Endothelial cell of umbilical vein (primary cell): Measurements from ENCODE around the gene ADAT3. TPM values are rescaled to one million over a fixed set of nuclear protein-coding genes. Genes with fewer than 3 reads are reported as not detected.

ENCODE experiments used
- BruUV-seq: library from RNA; stranded (reverse); fragments of 400-500 nt; replicated peaks from 2 replicates; lab custom pipeline; 2021; lab: Mats Ljungman, UMichigan
- CTCF ChIA-PET: fragments of 300-600, 350-600 bp; sonication (Branson Sonifier 250); formaldehyde crosslinking; loops from one replicate; lab custom pipeline; 2021; ENCODE audit warnings: antibody characterized with exemption, inconsistent platforms; lab: Charles Lee
- POLR2A ChIA-PET: fragments of 300-600, 350-600 bp; sonication (Branson Sonifier 250); formaldehyde crosslinking; loops from one replicate; lab custom pipeline; 2021; ENCODE audit warnings: antibody characterized with exemption, inconsistent platforms; lab: Charles Lee
- DNase-seq: peaks from one replicate; pipeline ENCODE4 v3.0.0-alpha.2; 2011; ENCODE audit warnings: low read depth, low spot score
- FAIRE-seq: peaks from 2 replicates; lab custom pipeline; 2011; peaks lifted over from hg19 to GRCh38; lab: Jason Lieb, UNC
- H2AFZ ChIP-seq: 2 replicates; pipeline ENCODE4 v1.6.0; 2012; ENCODE audit warnings: low read depth, low read length, control low read depth, inconsistent platforms
- H3K27ac ChIP-seq: 2 replicates; pipeline ENCODE4 v1.5.1; 2011; ENCODE audit warnings: low read depth, mild to moderate bottlenecking, control low read depth, low read length, moderate library complexity; ENCODE audit not compliant: insufficient read depth
- H3K27me3 ChIP-seq, 2 experiments: 2 replicates each; pipeline versions ENCODE4 v1.6.0 to v1.6.1; 2011; ENCODE audit warnings: low read length in 2 of 2, mixed read lengths in 1 of 2; ENCODE audit not compliant: control insufficient read depth in 2 of 2, insufficient read depth in 2 of 2
- H3K36me3 ChIP-seq, 2 experiments: 2 replicates in 1 of 2; 3 replicates in 1 of 2; pipeline ENCODE4 v1.5.1; 2011; ENCODE audit warnings: low read length in 2 of 2, mild to moderate bottlenecking in 1 of 2, moderate library complexity in 1 of 2; ENCODE audit not compliant: control insufficient read depth in 2 of 2, insufficient read depth in 2 of 2; ENCODE audit errors: extremely low read depth in 1 of 2
- H3K4me1 ChIP-seq: 3 replicates; pipeline ENCODE4 v1.5.1; 2011; ENCODE audit warnings: mild to moderate bottlenecking, low read length; ENCODE audit not compliant: control insufficient read depth, insufficient read depth; ENCODE audit errors: extremely low read depth
- H3K4me2 ChIP-seq: 2 replicates; pipeline ENCODE4 v1.6.1; 2011; ENCODE audit warnings: low read length, control low read depth, mixed read lengths; ENCODE audit not compliant: insufficient read depth
- H3K4me3 ChIP-seq, 3 experiments: fragments of 200-600 bp in 1 of 3; sonication (generic), shearing (Covaris generic) in 1 of 3; replicated peaks in 1 of 3; 2 replicates each; pipeline ENCODE4 v1.5.1; 2011 to 2016; ENCODE audit warnings: control low read depth in 3 of 3, low read length in 3 of 3, mild to moderate bottlenecking in 2 of 3, inconsistent platforms in 1 of 3, low read depth in 1 of 3, moderate library complexity in 1 of 3; ENCODE audit not compliant: insufficient read depth in 1 of 3
- H3K79me2 ChIP-seq: 2 replicates; pipeline ENCODE4 v1.6.0; 2012; ENCODE audit warnings: low read length, inconsistent platforms; ENCODE audit not compliant: control insufficient read depth, insufficient read depth
- H3K9ac ChIP-seq: replicated peaks from 2 replicates; pipeline ENCODE3; 2011; ENCODE audit warnings: low read length, control low read depth; ENCODE audit not compliant: insufficient read depth; ENCODE audit errors: extremely low read depth
- H3K9me1 ChIP-seq: replicated peaks from 3 replicates; pipeline ENCODE4 v1.6.0; 2011; ENCODE audit warnings: mild to moderate bottlenecking, low read length; ENCODE audit not compliant: control insufficient read depth, insufficient read depth; ENCODE audit errors: extremely low read depth
- H3K9me3 ChIP-seq: replicated peaks from 2 replicates; pipeline ENCODE4 v1.5.1; 2012; ENCODE audit warnings: low read length, inconsistent platforms; ENCODE audit not compliant: control insufficient read depth, insufficient read depth
- H4K20me1 ChIP-seq: replicated peaks from 2 replicates; pipeline ENCODE3; 2011; ENCODE audit warnings: mild to moderate bottlenecking, low read length; ENCODE audit not compliant: control insufficient read depth, insufficient read depth; ENCODE audit errors: extremely low read depth
- CTCF ChIP-seq, 2 donors: IDR thresholded peaks; 1 replicate in 1 of 2; 2 replicates in 1 of 2; pipeline ENCODE4 v1.5.1; 2011; ENCODE audit warnings: low read length in 2 of 2, mild to moderate bottlenecking in 2 of 2, moderate library complexity in 2 of 2, control low read depth in 1 of 2, inconsistent platforms in 1 of 2, low read depth in 1 of 2; ENCODE audit not compliant: insufficient read depth in 1 of 2; ENCODE audit errors: extremely low read depth in 1 of 2
- EZH2 ChIP-seq: IDR thresholded peaks from 2 replicates; pipeline ENCODE4 v1.6.1; 2012; ENCODE audit warnings: borderline replicate concordance, low read depth, mild to moderate bottlenecking, moderate library complexity, low read length, inconsistent platforms; ENCODE audit not compliant: severe bottlenecking
- FOS ChIP-seq: IDR thresholded peaks from 2 replicates; pipeline ENCODE4 v1.6.1; 2011; ENCODE audit warnings: mild to moderate bottlenecking, low read length, moderate library complexity, borderline replicate concordance; ENCODE audit not compliant: insufficient read depth
- GATA2 ChIP-seq: IDR thresholded peaks from 2 replicates; pipeline ENCODE4 v1.7.0; 2011; ENCODE audit warnings: low read depth, mild to moderate bottlenecking, moderate library complexity, mixed read lengths, low read length; ENCODE audit not compliant: insufficient read length, insufficient read depth
- JUN ChIP-seq: IDR thresholded peaks from 2 replicates; pipeline ENCODE4 v1.6.1; 2011; ENCODE audit warnings: borderline replicate concordance, low read depth; ENCODE audit not compliant: insufficient read length, insufficient read depth
- MAX ChIP-seq: IDR thresholded peaks from 2 replicates; pipeline ENCODE4 v1.6.1; 2011; ENCODE audit not compliant: insufficient read depth, insufficient read length
- MYC ChIP-seq: IDR thresholded peaks from one replicate; pipeline ENCODE4 v1.6.1; 2011; ENCODE audit warnings: mild to moderate bottlenecking, low read depth, low read length
- POLR2A ChIP-seq: IDR thresholded peaks from 2 replicates; pipeline ENCODE4 v1.6.1; 2012; ENCODE audit warnings: low read depth, mild to moderate bottlenecking, control low read depth, low read length
- POLR2AphosphoS5 ChIP-seq: IDR thresholded peaks from 2 replicates; pipeline ENCODE4 v1.6.1; 2012; ENCODE audit warnings: low read depth, mild to moderate bottlenecking, control low read depth, low read length, moderate library complexity; ENCODE audit not compliant: insufficient read depth
- dilution Hi-C: fragments of 300-500 bp; cut with MboI; formaldehyde crosslinking; loops from one replicate; pipeline ENCODE4 v1.15.0; 2019; ENCODE audit warnings: low sequenced_read_pairs; ENCODE audit not compliant: extremely low pct_ligation_motif_present
- intact Hi-C: fragments of 100-400 bp; cut with micrococcal nuclease; formaldehyde crosslinking; loops from one replicate; pipeline ENCODE4 v1.10.0; 2022
- polyA plus RNA-seq, 4 experiments: library from polyadenylated mRNA; depleted of rRNA in 3 of 4; stranded (reverse) in 3 of 4; unstranded in 1 of 4; fragments of >200 nt; gene quantifications; 2 replicates each; pipeline versions ENCODE4 v1.2.1 to v1.2.3, GENCODE V29; 2011 to 2012; ENCODE audit warnings: missing spikeins in 1 of 4
- total RNA-seq: library from RNA; stranded (reverse); gene quantifications from 2 replicates; pipeline ENCODE4 v1.2.3, GENCODE V29; 2021

Gene ADAT3
- total and polyA plus RNA-seq, 2 donors (not counting 3 experiments of a cell fraction or from before 2014, with no cell fraction given) = 5.7 to 11.7 TPM

GRCh38 chr19:1866693-1867348 lies 38.4 kb upstream of the ADAT3 start:
- H2AFZ ChIP-seq = no peak overlapping the region
- H4K20me1 ChIP-seq = no peaks in the 10 kb centered on the region
- H3K4me1 ChIP-seq = peaks cover 3% of the 10 kb centered on the region
- H3K9me3 ChIP-seq = no peaks in the 10 kb centered on the region
- no TSS peak for BruUV-seq
- H3K9ac ChIP-seq = no peak overlapping the region
- H3K27ac ChIP-seq = no peak overlapping the region
- H3K4me2 ChIP-seq = no peak overlapping the region
- FAIRE-seq (no peak), DNase-seq (no peak)
- dilution Hi-C loops (no loop called here), intact Hi-C loops (no loop called here)
- POLR2A ChIA-PET = no interaction called here
- no peaks in the 10 kb centered on the region for H3K27me3 ChIP-seq
- no peak overlapping the region for H3K4me3 ChIP-seq
- H3K36me3 ChIP-seq = peaks cover 0 to 4% of the 10 kb centered on the region in 2 experiments
- no peak for TF ChIP-seq POLR2AphosphoS5
- no peak for TF ChIP-seq FOS
- TF ChIP-seq MYC = no peak
- H3K9me1 ChIP-seq = no peaks in the 10 kb centered on the region
- H3K79me2 ChIP-seq = peaks cover 13% of the 10 kb centered on the region
- CTCF ChIA-PET = interaction anchor here (0.9 to 3.2 kb wide), 4 partner anchors 9 to 21 kb away, joined by 3 to 44 read pairs (median 4); no protein-coding TSS in a partner anchor

GRCh38 chr19:1867349-1867724 lies 37.9 kb upstream of the ADAT3 start:
- ChIA-PET CTCF (interaction anchor here (3.2 kb wide), 1 partner anchor 8 kb away, joined by 44 read pairs; no protein-coding TSS in a partner anchor), POLR2A (no interaction called here)
- Histone ChIP-seq H3K9ac (no peak overlapping the region), H3K4me1 (peaks cover 3% of the 10 kb centered on the region), H4K20me1 (no peaks in the 10 kb centered on the region), H2AFZ (no peak overlapping the region), H3K27ac (no peak overlapping the region), H3K9me3 (no peaks in the 10 kb centered on the region), H3K9me1 (no peaks in the 10 kb centered on the region), H3K79me2 (peaks cover 9% of the 10 kb centered on the region), H3K36me3 (peaks cover 0 to 4% of the 10 kb centered on the region in 2 experiments), H3K27me3 (no peaks in the 10 kb centered on the region), H3K4me2 (no peak overlapping the region), H3K4me3 (no peak overlapping the region)
- no peak for TF ChIP-seq POLR2AphosphoS5
- no peak for TF ChIP-seq CTCF (IDR thresholded peaks at IDR 0.05; ENCODE audit: extremely low read depth in 1 of 2, insufficient read depth in 1 of 2, low read depth in 1 of 2, low read length in 2 of 2)
- TF ChIP-seq EZH2 = no peak
- no peak for TF ChIP-seq POLR2A
- no peak for TF ChIP-seq FOS
- TF ChIP-seq MYC = no peak
- no peak for TF ChIP-seq JUN
- TF ChIP-seq MAX = no peak
- TF ChIP-seq GATA2 = no peak
- BruUV-seq = no TSS peak
- no peak for DNase-seq
- intact Hi-C loops = no loop called here
- dilution Hi-C loops = no loop called here
- no peak for FAIRE-seq
